Measurements from ENCODE around the gene TRPV6. TPM values are rescaled to one million over a fixed set of nuclear protein-coding genes. Genes with fewer than 3 reads are reported as not detected.

Gene TRPV6
- total RNA-seq, 3 donors from 2014 or later (not counting 1 experiment from before 2014, with no cell fraction given) = not detected

GRCh38 chr7:142901426-142902259 is 16.1 kb upstream of the TRPV6 start:
- Histone ChIP-seq H3K27me3 (ENCODE audit: control insufficient read depth, insufficient read depth, low read length) (no peaks in the 10 kb centered on the region), H3K36me3 (ENCODE audit: control insufficient read depth, insufficient read depth, low read length) (no peaks in the 10 kb centered on the region), H3K4me3 (ENCODE audit: low read length) (no peak overlapping the region), H3K9me3 (ENCODE audit: control insufficient read depth, insufficient read depth, low read length) (no peaks in the 10 kb centered on the region), H3K27ac (ENCODE audit: low read length) (no peak overlapping the region), H3K4me1 (ENCODE audit: control insufficient read depth, insufficient read depth, low read length) (no peaks in the 10 kb centered on the region)
- WGBS (ENCODE audit: insufficient coverage) = 88% methylated on average over 15 of the region's 15 CpGs
- H3K4me1 Mint-ChIP-seq = no peaks in the 10 kb centered on the region
- TF ChIP-seq, protein P1, sequence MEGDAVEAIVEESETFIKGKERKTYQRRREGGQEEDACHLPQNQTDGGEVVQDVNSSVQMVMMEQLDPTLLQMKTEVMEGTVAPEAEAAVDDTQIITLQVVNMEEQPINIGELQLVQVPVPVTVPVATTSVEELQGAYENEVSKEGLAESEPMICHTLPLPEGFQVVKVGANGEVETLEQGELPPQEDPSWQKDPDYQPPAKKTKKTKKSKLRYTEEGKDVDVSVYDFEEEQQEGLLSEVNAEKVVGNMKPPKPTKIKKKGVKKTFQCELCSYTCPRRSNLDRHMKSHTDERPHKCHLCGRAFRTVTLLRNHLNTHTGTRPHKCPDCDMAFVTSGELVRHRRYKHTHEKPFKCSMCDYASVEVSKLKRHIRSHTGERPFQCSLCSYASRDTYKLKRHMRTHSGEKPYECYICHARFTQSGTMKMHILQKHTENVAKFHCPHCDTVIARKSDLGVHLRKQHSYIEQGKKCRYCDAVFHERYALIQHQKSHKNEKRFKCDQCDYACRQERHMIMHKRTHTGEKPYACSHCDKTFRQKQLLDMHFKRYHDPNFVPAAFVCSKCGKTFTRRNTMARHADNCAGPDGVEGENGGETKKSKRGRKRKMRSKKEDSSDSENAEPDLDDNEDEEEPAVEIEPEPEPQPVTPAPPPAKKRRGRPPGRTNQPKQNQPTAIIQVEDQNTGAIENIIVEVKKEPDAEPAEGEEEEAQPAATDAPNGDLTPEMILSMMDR (IDR thresholded peaks at IDR 0.05) = no peak
- H3K36me3 Mint-ChIP-seq = no peaks in the 10 kb centered on the region
- H3K27me3 Mint-ChIP-seq (ENCODE audit: low read depth in 2 of 2) = peaks cover 7 to 17% of the 10 kb centered on the region in 2 donors
- H3K9me3 Mint-ChIP-seq = no peaks in the 10 kb centered on the region
- no peak overlapping the region for H3K4me3 Mint-ChIP-seq
- intact Hi-C loops (cut with micrococcal nuclease) = no loop called here
- DNase-seq = no peak
- ATAC-seq = no peak
- H3K27ac Mint-ChIP-seq = no peak overlapping the region

GRCh38 chr7:142899661-142900060 is 14.1 kb upstream of the TRPV6 start:
- intact Hi-C loops (cut with micrococcal nuclease) = no loop called here
- H3K36me3 ChIP-seq (ENCODE audit: control insufficient read depth, insufficient read depth, low read length) = no peaks in the 10 kb centered on the region
- TF ChIP-seq, protein P1 (IDR thresholded peaks at IDR 0.05) = no peak
- Mint-ChIP-seq H3K36me3 (no peaks in the 10 kb centered on the region), H3K27ac (no peak overlapping the region), H3K4me3 (no peak overlapping the region), H3K27me3 (ENCODE audit: low read depth in 2 of 2) (peaks cover 0 to 23% of the 10 kb centered on the region in 2 donors), H3K4me1 (no peaks in the 10 kb centered on the region), H3K9me3 (no peaks in the 10 kb centered on the region)
- H3K9me3 ChIP-seq (ENCODE audit: control insufficient read depth, insufficient read depth, low read length) = no peaks in the 10 kb centered on the region
- H3K27ac ChIP-seq (ENCODE audit: low read length) = no peak overlapping the region
- no peaks in the 10 kb centered on the region for H3K4me1 ChIP-seq (ENCODE audit: control insufficient read depth, insufficient read depth, low read length)
- H3K27me3 ChIP-seq (ENCODE audit: control insufficient read depth, insufficient read depth, low read length) = no peaks in the 10 kb centered on the region
- WGBS (ENCODE audit: insufficient coverage) = 21% methylated on average over 3 of the region's 3 CpGs
- DNase-seq = no peak
- no peak for ATAC-seq
- H3K4me3 ChIP-seq (ENCODE audit: low read length) = no peak overlapping the region

DNA sequence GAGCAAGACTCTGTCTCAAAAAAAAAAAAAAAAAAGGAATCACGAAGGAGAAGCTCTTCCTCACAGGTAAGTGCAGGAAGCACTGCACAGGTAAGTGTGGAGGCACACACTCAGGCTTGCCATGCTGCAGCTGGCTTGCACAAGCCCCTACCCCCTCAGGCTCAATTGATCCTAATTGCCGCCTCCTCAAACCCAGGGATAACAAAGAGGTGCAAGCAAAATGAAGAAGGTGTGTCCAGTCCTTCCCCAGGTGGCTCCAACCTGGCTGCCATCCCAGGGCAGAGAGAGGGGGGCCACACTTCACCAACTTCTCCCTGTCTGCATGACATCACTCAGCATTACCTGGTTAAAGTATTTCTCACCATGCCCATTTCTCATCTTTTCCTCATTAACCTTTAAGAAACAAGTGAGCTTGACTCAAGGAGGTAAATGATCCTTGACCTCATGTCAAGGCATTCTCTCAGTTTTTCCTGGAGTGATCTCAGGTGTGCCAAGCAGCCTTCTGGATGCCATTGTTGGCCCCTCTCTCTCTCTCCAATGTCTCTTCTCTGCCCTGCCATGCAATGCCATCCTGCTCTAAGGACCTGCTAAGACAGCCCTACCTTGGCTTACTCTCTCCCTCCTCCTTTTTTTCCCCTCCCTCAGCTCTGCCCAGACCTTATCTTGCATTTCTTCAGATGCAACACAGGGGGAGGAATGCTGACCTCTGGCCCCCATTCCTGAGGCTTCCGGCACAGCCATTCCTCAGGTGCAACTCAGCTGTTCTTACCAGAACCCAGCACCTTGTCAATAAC is 13.0 kb upstream of the TRPV6 start:
- no peak for ATAC-seq
- Mint-ChIP-seq H3K27ac (no peak overlapping the region), H3K36me3 (no peaks in the 10 kb centered on the region), H3K9me3 (no peaks in the 10 kb centered on the region), H3K4me1 (no peaks in the 10 kb centered on the region), H3K27me3 (ENCODE audit: low read depth in 2 of 2) (peaks cover 0 to 23% of the 10 kb centered on the region in 2 donors), H3K4me3 (no peak overlapping the region)
- H3K4me3 ChIP-seq (ENCODE audit: low read length) = no peak overlapping the region
- 100% methylated on average over 2 of the region's 3 CpGs for WGBS (ENCODE audit: insufficient coverage)
- no peaks in the 10 kb centered on the region for H3K36me3 ChIP-seq (ENCODE audit: control insufficient read depth, insufficient read depth, low read length)
- no peaks in the 10 kb centered on the region for H3K4me1 ChIP-seq (ENCODE audit: control insufficient read depth, insufficient read depth, low read length)
- H3K27me3 ChIP-seq (ENCODE audit: control insufficient read depth, insufficient read depth, low read length) = no peaks in the 10 kb centered on the region
- no peaks in the 10 kb centered on the region for H3K9me3 ChIP-seq (ENCODE audit: control insufficient read depth, insufficient read depth, low read length)
- intact Hi-C loops (cut with micrococcal nuclease) = no loop called here
- no peak for DNase-seq
- TF ChIP-seq, protein P1 (IDR thresholded peaks at IDR 0.05) = no peak
- no peak overlapping the region for H3K27ac ChIP-seq (ENCODE audit: low read length)

Measured in natural killer cell (primary cell).